H1 (cell line): ENCODE measurements around the gene UGT1A7. TPM values are rescaled to one million over a fixed set of nuclear protein-coding genes. Genes with fewer than 3 reads are reported as not detected.

Experiments
- BCL11A ChIP-seq, 2 experiments: IDR thresholded peaks; one replicate each; pipeline ENCODE4 v1.6.1; 2011; ENCODE audit warnings: low read depth in 2 of 2, low read length in 2 of 2, mild to moderate bottlenecking in 2 of 2
- polyA plus RNA-seq, 7 experiments: library from polyadenylated mRNA; depleted of rRNA in 3 of 7; stranded (reverse) in 5 of 7; unstranded in 2 of 7; fragments of >200 nt in 5 of 7; fragments of 200-250 nt in 2 of 7; gene quantifications; 1 replicate in 5 of 7; 2 replicates in 1 of 7; 4 replicates in 1 of 7; pipeline versions ENCODE4 v1.2.1 to v1.2.3, GENCODE V29; 2011 to 2013; ENCODE audit warnings: missing spikeins in 2 of 7, mixed read lengths in 2 of 7
- total RNA-seq: library from RNA; stranded (reverse); fragmentation: NEBNext Ultra II Directional; extraction: Animal tissue kit (Norgen Biotek cat#: 25700); gene quantifications from 2 replicates; pipeline ENCODE4 v1.2.1, GENCODE V29; 2021

The UGT1A7 gene
- total and polyA plus RNA-seq, 2 of the 8 experiments (the other 6 are each of a cell fraction or from before 2014, with no cell fraction given), result not detected

- no peak for TF ChIP-seq BCL11A (IDR thresholded peaks at IDR 0.05; ENCODE audit: low read depth in 2 of 2, low read length in 2 of 2)
- TF ChIP-seq, all 59 proteins: peak for 0
These were observed 41.8 kb upstream of the UGT1A7 start (continued) for GRCh38 chr2:233639860-233640259.
